ENCODE data around the gene PADI1.

GRCh38 chr1:17281775-17282181 is 76.8 kb downstream of the PADI1 start:
- TF ChIP-seq SUZ12 (IDR thresholded peaks at IDR 0.05) (no peak), SP1 (IDR thresholded peaks at IDR 0.05) (no peak), BHLHE40 (IDR thresholded peaks at IDR 0.05; ENCODE audit: borderline replicate concordance) (no peak), ZNF384 (IDR thresholded peaks at IDR 0.05) (no peak), HDGF (IDR thresholded peaks at IDR 0.05; ENCODE audit: borderline replicate concordance) (no peak), TARDBP (IDR thresholded peaks at IDR 0.05) (no peak), CTBP1 (IDR thresholded peaks at IDR 0.05; ENCODE audit: borderline replicate concordance) (no peak), FOXK2 (IDR thresholded peaks at IDR 0.05) (no peak), NFRKB (IDR thresholded peaks at IDR 0.05) (no peak), FOXA1 (IDR thresholded peaks at IDR 0.05) (no peak), ARNT (IDR thresholded peaks at IDR 0.05) (no peak)
